HCT116 (cell line): ENCODE results near the gene RHOBTB1.

Experiments
- ATF3 ChIP-seq: IDR thresholded peaks from 2 replicates; pipeline ENCODE4 v1.6.1; 2012
- CTCF ChIP-seq, 3 experiments: fragments of 200-600 bp in 1 of 3; sonication (generic) in 1 of 3; IDR thresholded peaks in 2 of 3; conservative IDR thresholded peaks in 1 of 3; 2 replicates each; pipeline ENCODE4 v1.5.1; 2012 to 2017; ENCODE audit warnings: low read depth in 2 of 3, low read length in 2 of 3, antibody characterized with exemption in 1 of 3, borderline replicate concordance in 1 of 3, control low read depth in 1 of 3, mild to moderate bottlenecking in 1 of 3, mixed read lengths in 1 of 3, mixed run types in 1 of 3, moderate library complexity in 1 of 3; ENCODE audit not compliant: insufficient read depth in 1 of 3
- ELF1 ChIP-seq: IDR thresholded peaks from 2 replicates; pipeline ENCODE4 v1.6.1; 2012; ENCODE audit warnings: low read depth, borderline replicate concordance
- EZH2 ChIP-seq: fragments of 200-600 bp; sonication (generic); IDR thresholded peaks from 2 replicates; pipeline ENCODE4 v1.6.1; 2017; ENCODE audit warnings: antibody characterized with exemption, mixed run types
- EZH2phosphoT487 ChIP-seq: fragments of 200-600 bp; IDR thresholded peaks from 2 replicates; pipeline ENCODE4 v1.6.1; 2018; ENCODE audit warnings: antibody characterized with exemption, borderline replicate concordance
- MAX ChIP-seq: IDR thresholded peaks from 2 replicates; pipeline ENCODE4 v1.6.1; 2012
- POLR2A ChIP-seq: IDR thresholded peaks from 2 replicates; pipeline ENCODE4 v1.7.0; 2011; ENCODE audit warnings: borderline replicate concordance; ENCODE audit not compliant: insufficient read depth, insufficient read length; ENCODE audit errors: extremely low read depth
- POLR2AphosphoS5 ChIP-seq: IDR thresholded peaks from 2 replicates; pipeline ENCODE4 v1.6.1; 2011; ENCODE audit warnings: mild to moderate bottlenecking, low read depth, low read length, moderate library complexity
- RAD21 ChIP-seq: IDR thresholded peaks from 2 replicates; pipeline ENCODE4 v1.6.1; 2012; ENCODE audit warnings: low read depth, mild to moderate bottlenecking
- SIN3A ChIP-seq: IDR thresholded peaks from 2 replicates; pipeline ENCODE4 v1.6.1; 2012; ENCODE audit warnings: low read depth
- SP1 ChIP-seq: IDR thresholded peaks from 2 replicates; pipeline ENCODE4 v1.6.1; 2012; ENCODE audit warnings: low read depth
- TCF7L2 ChIP-seq: IDR thresholded peaks from 2 replicates; pipeline ENCODE4 v1.7.0; 2011; ENCODE audit warnings: borderline replicate concordance, inconsistent platforms; ENCODE audit not compliant: insufficient read depth, insufficient read length; ENCODE audit errors: extremely low read depth
- ZNF274 ChIP-seq: fragments of 200-500 bp; sonication (Bioruptor generic); IDR thresholded peaks from 2 replicates; pipeline ENCODE4 v1.6.1; 2014; ENCODE audit warnings: mild to moderate bottlenecking, low read depth, low read length, inconsistent platforms

- TF ChIP-seq EZH2, result no peak
- TF ChIP-seq CTCF (IDR thresholded peaks at IDR 0.05 in 2 of 3, conservative IDR thresholded peaks at IDR 0.05 in 1 of 3; ENCODE audit: borderline replicate concordance in 1 of 3, insufficient read depth in 1 of 3, low read depth in 2 of 3, low read length in 2 of 3), result no peak
- TF ChIP-seq POLR2A, result no peak
- TF ChIP-seq RAD21, result no peak
- TF ChIP-seq ZNF274, result no peak
- TF ChIP-seq MAX, result no peak
- TF ChIP-seq ELF1, result no peak
- TF ChIP-seq POLR2AphosphoS5, result no peak
- TF ChIP-seq TCF7L2, result no peak
- no peak for TF ChIP-seq SIN3A
- no peak for TF ChIP-seq ATF3
- TF ChIP-seq SP1, result no peak
- TF ChIP-seq EZH2phosphoT487, result no peak
These were observed 44.7 kb downstream of the RHOBTB1 start for GRCh38 chr10:60899266-60899665.
